ENCODE data around the gene ULK3. TPM values are rescaled to one million over a fixed set of nuclear protein-coding genes. Genes with fewer than 3 reads are reported as not detected.

The ULK3 gene
- total RNA-seq, 3 donors from 2014 or later = 28.3 to 48.8 (median 48.0) TPM

GRCh38 chr15:74839526-74840395 is 3.2 kb downstream of the ULK3 start:
- H3K27ac ChIP-seq = no peak overlapping the region
- H3K9me3 ChIP-seq = no peaks in the 10 kb centered on the region
- H3K27me3 ChIP-seq = no peaks in the 10 kb centered on the region
- TF ChIP-seq POLR2AphosphoS5 (IDR thresholded peaks at IDR 0.05) = no peak
- TF ChIP-seq, protein P1, sequence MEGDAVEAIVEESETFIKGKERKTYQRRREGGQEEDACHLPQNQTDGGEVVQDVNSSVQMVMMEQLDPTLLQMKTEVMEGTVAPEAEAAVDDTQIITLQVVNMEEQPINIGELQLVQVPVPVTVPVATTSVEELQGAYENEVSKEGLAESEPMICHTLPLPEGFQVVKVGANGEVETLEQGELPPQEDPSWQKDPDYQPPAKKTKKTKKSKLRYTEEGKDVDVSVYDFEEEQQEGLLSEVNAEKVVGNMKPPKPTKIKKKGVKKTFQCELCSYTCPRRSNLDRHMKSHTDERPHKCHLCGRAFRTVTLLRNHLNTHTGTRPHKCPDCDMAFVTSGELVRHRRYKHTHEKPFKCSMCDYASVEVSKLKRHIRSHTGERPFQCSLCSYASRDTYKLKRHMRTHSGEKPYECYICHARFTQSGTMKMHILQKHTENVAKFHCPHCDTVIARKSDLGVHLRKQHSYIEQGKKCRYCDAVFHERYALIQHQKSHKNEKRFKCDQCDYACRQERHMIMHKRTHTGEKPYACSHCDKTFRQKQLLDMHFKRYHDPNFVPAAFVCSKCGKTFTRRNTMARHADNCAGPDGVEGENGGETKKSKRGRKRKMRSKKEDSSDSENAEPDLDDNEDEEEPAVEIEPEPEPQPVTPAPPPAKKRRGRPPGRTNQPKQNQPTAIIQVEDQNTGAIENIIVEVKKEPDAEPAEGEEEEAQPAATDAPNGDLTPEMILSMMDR (IDR thresholded peaks at IDR 0.05) = no peak
- TF ChIP-seq POLR2A (IDR thresholded peaks at IDR 0.05) = no peak
- H3K4me3 ChIP-seq = no peak overlapping the region
- DNase-seq (ENCODE audit: low spot score in 2 of 2) = no peak
- H3K36me3 ChIP-seq = no peaks in the 10 kb centered on the region
- H3K4me1 ChIP-seq = peaks cover 0 to 12% of the 10 kb centered on the region in 2 donors
- intact Hi-C loops (cut with DNase I; ENCODE audit: low total_unique reads) = no loop called here

- no peak for DNase-seq (ENCODE audit: low spot score in 2 of 2)
- intact Hi-C loops (cut with DNase I; ENCODE audit: low total_unique reads) = no loop called here
- Histone ChIP-seq H3K4me1 (peaks cover 0 to 12% of the 10 kb centered on the region in 2 donors), H3K27me3 (no peaks in the 10 kb centered on the region), H3K36me3 (no peaks in the 10 kb centered on the region), H3K4me3 (no peak overlapping the region), H3K27ac (no peak overlapping the region), H3K9me3 (no peaks in the 10 kb centered on the region)
- TF ChIP-seq, protein P1 (IDR thresholded peaks at IDR 0.05) = no peak
- TF ChIP-seq POLR2A (IDR thresholded peaks at IDR 0.05) (no peak), POLR2AphosphoS5 (IDR thresholded peaks at IDR 0.05) (no peak)
These were observed 4.0 kb downstream of the ULK3 start for GRCh38 chr15:74838746-74839525.

GRCh38 chr15:74838137-74838516 is 4.8 kb downstream of the ULK3 start:
- Histone ChIP-seq H3K4me3 (no peak overlapping the region), H3K27ac (no peak overlapping the region), H3K4me1 (peaks cover 0 to 12% of the 10 kb centered on the region in 2 donors), H3K36me3 (no peaks in the 10 kb centered on the region), H3K27me3 (no peaks in the 10 kb centered on the region), H3K9me3 (no peaks in the 10 kb centered on the region)
- intact Hi-C loops (cut with DNase I; ENCODE audit: low total_unique reads) = no loop called here
- TF ChIP-seq, protein P1 (IDR thresholded peaks at IDR 0.05) = no peak
- TF ChIP-seq POLR2A (IDR thresholded peaks at IDR 0.05) = no peak
- TF ChIP-seq POLR2AphosphoS5 (IDR thresholded peaks at IDR 0.05) = no peak
- no peak for DNase-seq (ENCODE audit: low spot score in 2 of 2)

DNA sequence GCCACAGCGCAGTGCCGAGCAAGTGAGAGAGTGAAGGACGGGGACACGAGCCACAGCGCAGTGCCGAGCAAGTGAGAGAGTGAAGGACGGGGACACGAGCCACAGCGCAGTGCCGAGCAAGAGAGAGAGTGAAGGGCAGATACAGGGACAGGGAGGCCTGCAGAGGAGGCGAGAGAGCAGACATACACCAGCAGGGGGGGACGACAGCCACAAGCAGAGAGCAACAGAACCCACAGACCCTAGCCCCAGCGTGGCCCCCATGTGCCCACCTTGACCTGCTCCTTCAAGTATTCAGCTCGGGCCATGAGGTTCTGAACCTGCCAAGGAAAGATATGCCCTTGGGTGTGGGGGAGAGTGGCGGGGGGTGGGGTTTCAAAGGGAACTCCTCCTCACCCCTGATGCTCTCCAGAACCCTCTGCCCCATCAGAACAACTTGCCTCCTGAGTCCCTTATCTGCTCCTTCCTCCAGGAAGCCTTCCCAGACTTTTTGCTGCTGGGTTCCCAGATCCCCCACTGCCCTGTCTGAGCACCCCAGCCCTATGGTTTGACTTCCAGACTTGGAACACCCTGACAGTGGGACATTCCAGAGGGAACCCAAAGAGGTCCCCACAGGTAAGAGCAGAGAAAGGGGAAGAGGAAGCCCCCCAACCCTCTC is 5.3 kb downstream of the ULK3 start:
- Histone ChIP-seq H3K27me3 (no peaks in the 10 kb centered on the region), H3K4me1 (peaks cover 0 to 12% of the 10 kb centered on the region in 2 donors), H3K4me3 (no peak overlapping the region), H3K27ac (no peak overlapping the region), H3K36me3 (no peaks in the 10 kb centered on the region), H3K9me3 (no peaks in the 10 kb centered on the region)
- no peak for DNase-seq (ENCODE audit: low spot score in 2 of 2)
- intact Hi-C loops (cut with DNase I; ENCODE audit: low total_unique reads) = no loop called here
- TF ChIP-seq, protein P1 (IDR thresholded peaks at IDR 0.05) = no peak
- no peak for TF ChIP-seq POLR2A (IDR thresholded peaks at IDR 0.05)
- no peak for TF ChIP-seq POLR2AphosphoS5 (IDR thresholded peaks at IDR 0.05)
